GM23338 (cell line): ENCODE results near the gene PCP4. TPM values are rescaled to one million over a fixed set of nuclear protein-coding genes. Genes with fewer than 3 reads are reported as not detected.

ENCODE experiments used
- ATAC-seq: fragments of 200-7000 bp; cut with Tn5 transposase; 3 replicates; pipeline ENCODE4 v1.9.1; 2020
- DNase-seq: peaks from one replicate; pipeline ENCODE4 v3.0.0-alpha.2; 2015; ENCODE audit warnings: low spot score
- H2AFZ ChIP-seq: fragments of 200-600 bp; sonication (generic); 2 replicates; pipeline ENCODE4 v1.8.0; 2016; ENCODE audit warnings: antibody characterized with exemption, mild to moderate bottlenecking, moderate library complexity
- H3F3A ChIP-seq: fragments of 200-600 bp; sonication (generic); replicated peaks from 2 replicates; pipeline ENCODE4 v1.8.0; 2017; ENCODE audit warnings: antibody characterized with exemption, mixed run types, low read depth
- H3K27ac ChIP-seq: fragments of 200-600 bp; sonication (generic); 2 replicates; pipeline ENCODE4 v1.6.1; 2016; ENCODE audit warnings: low read depth
- H3K27me3 ChIP-seq: fragments of 200-600 bp; sonication (generic); 2 replicates; pipeline ENCODE4 v1.8.0; 2016; ENCODE audit warnings: mild to moderate bottlenecking, mixed run types, moderate library complexity; ENCODE audit not compliant: insufficient read depth
- H3K36me3 ChIP-seq: fragments of 200-600 bp; sonication (generic); 2 replicates; pipeline ENCODE4 v1.8.0; 2016; ENCODE audit warnings: mild to moderate bottlenecking; ENCODE audit not compliant: insufficient read depth
- H3K4me1 ChIP-seq: fragments of 200-600 bp; sonication (generic); 2 replicates; pipeline ENCODE4 v1.8.0; 2016; ENCODE audit warnings: mild to moderate bottlenecking, moderate library complexity; ENCODE audit not compliant: insufficient read depth
- H3K4me2 ChIP-seq: fragments of 200-600 bp; sonication (generic); 2 replicates; pipeline ENCODE4 v1.7.1; 2017; ENCODE audit warnings: mixed run types
- H3K4me3 ChIP-seq: fragments of 200-600 bp; sonication (generic); 2 replicates; pipeline ENCODE4 v1.6.1; 2016; ENCODE audit warnings: mixed run types
- H3K79me2 ChIP-seq: fragments of 200-600 bp; sonication (generic); replicated peaks from 2 replicates; pipeline ENCODE4 v1.8.0; 2017; ENCODE audit warnings: mild to moderate bottlenecking; ENCODE audit not compliant: insufficient read depth
- H3K9me2 ChIP-seq: fragments of 200-600 bp; sonication (generic); 2 replicates; pipeline ENCODE4 v1.8.0; 2017; ENCODE audit not compliant: insufficient read depth
- H4K20me1 ChIP-seq: fragments of 200-600 bp; sonication (generic); replicated peaks from 2 replicates; pipeline ENCODE4 v1.8.0; 2017; ENCODE audit warnings: mild to moderate bottlenecking; ENCODE audit not compliant: insufficient read depth
- H3K27ac Mint-ChIP-seq: 2 replicates; pipeline ENCODE4 v1.8.0; 2020; ENCODE audit warnings: inconsistent platforms, mild to moderate bottlenecking, moderate library complexity, mixed read lengths
- H3K27me3 Mint-ChIP-seq: 3 replicates; pipeline ENCODE4 v1.8.0; 2022; ENCODE audit warnings: low read depth, mild to moderate bottlenecking, moderate library complexity, mixed read lengths, inconsistent platforms; ENCODE audit not compliant: insufficient read depth, poor library complexity
- H3K36me3 Mint-ChIP-seq: 3 replicates; pipeline ENCODE4 v1.8.0; 2021; ENCODE audit warnings: low read depth, mild to moderate bottlenecking, inconsistent platforms, moderate library complexity, mixed read lengths
- H3K4me1 Mint-ChIP-seq: 3 replicates; pipeline ENCODE4 v1.8.0; 2020; ENCODE audit warnings: mild to moderate bottlenecking, inconsistent platforms, mixed read lengths
- H3K4me3 Mint-ChIP-seq: 3 replicates; pipeline ENCODE4 v1.8.0; 2021; ENCODE audit warnings: moderate library complexity, mild to moderate bottlenecking, inconsistent platforms, mixed read lengths
- H3K9me3 Mint-ChIP-seq: 3 replicates; pipeline ENCODE4 v1.8.0; 2020; ENCODE audit warnings: moderate library complexity, mild to moderate bottlenecking, inconsistent platforms, mixed read lengths
- EZH2phosphoT487 ChIP-seq: fragments of 200-600 bp; sonication (generic); IDR thresholded peaks from one replicate; pipeline ENCODE4 v1.8.1; 2018; ENCODE audit warnings: antibody characterized with exemption; ENCODE audit not compliant: unreplicated experiment
- JUNB ChIP-seq: IDR thresholded peaks from one replicate; pipeline ENCODE4 v1.6.1; 2016; ENCODE audit warnings: antibody characterized with exemption; ENCODE audit not compliant: unreplicated experiment
- POLR2AphosphoS5 ChIP-seq: IDR thresholded peaks from 2 replicates; pipeline ENCODE4 v1.6.1; 2016; ENCODE audit warnings: antibody characterized with exemption, low read depth
- STAT1 ChIP-seq: IDR thresholded peaks from one replicate; pipeline ENCODE4 v1.6.1; 2016; ENCODE audit warnings: antibody characterized with exemption; ENCODE audit not compliant: unreplicated experiment
- ZNF114 ChIP-seq: fragments of 250-450 bp; sonication (Bioruptor Pico); IDR thresholded peaks from 2 replicates; pipeline ENCODE4 v1.5.0; 2020; ENCODE audit warnings: mild to moderate bottlenecking, moderate library complexity
- ZNF331 ChIP-seq: fragments of 250-450 bp; sonication (Bioruptor Pico); IDR thresholded peaks from 2 replicates; pipeline ENCODE4 v1.5.0; 2020; ENCODE audit warnings: low read depth, mild to moderate bottlenecking, moderate library complexity
- polyA plus RNA-seq: library from polyadenylated mRNA; unstranded; fragments of >200 nt; fragmentation: Nextera tagmentation; extraction: Ambion mirVana; gene quantifications from 2 replicates; pipeline ENCODE4 v1.2.1, GENCODE V29; 2016
- total RNA-seq: library from RNA; depleted of rRNA; stranded (reverse); fragments of >200 nt; shearing (Covaris generic); gene quantifications from 2 replicates; pipeline ENCODE4 v1.2.3, GENCODE V29; 2014
- TF ChIP-seq, protein P1 (sequence below), 2 experiments: fragments of 200-600 bp in 1 of 2; sonication (generic) in 1 of 2; conservative IDR thresholded peaks; 2 replicates each; pipeline versions ENCODE4 v1.5.1 to v1.6.1; 2016 to 2017; ENCODE audit warnings: antibody characterized with exemption in 2 of 2, low read depth in 2 of 2, mild to moderate bottlenecking in 2 of 2, moderate library complexity in 1 of 2
- TF ChIP-seq, protein P2 (sequence below): fragments of 250-450 bp; sonication (Bioruptor Pico); IDR thresholded peaks from 2 replicates; pipeline ENCODE4 v1.5.0; 2020; ENCODE audit warnings: mild to moderate bottlenecking, moderate library complexity
- TF ChIP-seq, protein P3 (sequence below): IDR thresholded peaks from 2 replicates; pipeline ENCODE4 v1.6.1; 2016; ENCODE audit warnings: antibody characterized with exemption

The PCP4 gene
- total and polyA plus RNA-seq, 2 experiments from 2014 or later, result 7.3 TPM; not detected in 1

DNA sequence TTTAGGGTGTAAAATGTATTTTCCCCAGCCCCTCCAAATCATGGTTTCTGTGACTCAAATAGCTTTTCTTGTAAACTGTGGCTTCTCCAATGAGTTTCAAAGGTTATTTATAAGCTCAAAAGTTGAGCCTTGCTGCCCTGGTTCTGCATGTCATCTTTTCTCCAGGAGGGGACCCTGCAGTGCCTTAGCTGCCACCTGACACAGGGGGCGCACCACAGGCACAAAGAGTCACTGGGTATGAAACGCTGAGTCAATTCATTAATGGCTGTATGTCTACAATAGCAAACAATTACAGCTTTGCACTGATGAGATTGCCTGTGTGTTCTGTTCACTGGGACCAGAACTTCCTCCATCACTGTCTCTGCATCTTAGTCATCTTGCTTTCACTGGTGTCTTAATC lies 100.8 kb downstream of the PCP4 start:
- Mint-ChIP-seq H3K27me3 (no peaks in the 10 kb centered on the region), H3K9me3 (peaks cover 35% of the 10 kb centered on the region), H3K4me3 (no peak overlapping the region), H3K36me3 (0 out of 3 replicates have a peak, but pooled peaks cover 3% of the 10 kb centered on the region), H3K27ac (peak overlapping the region; percentile 19; the same call in 1 of the 2 replicates), H3K4me1 (no peaks in the 10 kb centered on the region)
- Histone ChIP-seq H3K36me3 (no peaks in the 10 kb centered on the region), H4K20me1 (no peaks in the 10 kb centered on the region), H3K27me3 (no peaks in the 10 kb centered on the region), H3K79me2 (no peaks in the 10 kb centered on the region), H3F3A (no peaks in the 10 kb centered on the region), H3K9me2 (peaks cover 6% of the 10 kb centered on the region), H3K4me1 (no peaks in the 10 kb centered on the region), H2AFZ (peak overlapping the region; percentile 56; the same call in 1 of the 2 replicates), H3K27ac (no peak overlapping the region), H3K4me3 (no peak overlapping the region), H3K4me2 (no peak overlapping the region)
- DNase-seq, result peak; percentile 65
- peak; percentile 26; the same call in 1 of the 3 replicates for ATAC-seq
- no peak for TF ChIP-seq STAT1
- TF ChIP-seq, protein P1, sequence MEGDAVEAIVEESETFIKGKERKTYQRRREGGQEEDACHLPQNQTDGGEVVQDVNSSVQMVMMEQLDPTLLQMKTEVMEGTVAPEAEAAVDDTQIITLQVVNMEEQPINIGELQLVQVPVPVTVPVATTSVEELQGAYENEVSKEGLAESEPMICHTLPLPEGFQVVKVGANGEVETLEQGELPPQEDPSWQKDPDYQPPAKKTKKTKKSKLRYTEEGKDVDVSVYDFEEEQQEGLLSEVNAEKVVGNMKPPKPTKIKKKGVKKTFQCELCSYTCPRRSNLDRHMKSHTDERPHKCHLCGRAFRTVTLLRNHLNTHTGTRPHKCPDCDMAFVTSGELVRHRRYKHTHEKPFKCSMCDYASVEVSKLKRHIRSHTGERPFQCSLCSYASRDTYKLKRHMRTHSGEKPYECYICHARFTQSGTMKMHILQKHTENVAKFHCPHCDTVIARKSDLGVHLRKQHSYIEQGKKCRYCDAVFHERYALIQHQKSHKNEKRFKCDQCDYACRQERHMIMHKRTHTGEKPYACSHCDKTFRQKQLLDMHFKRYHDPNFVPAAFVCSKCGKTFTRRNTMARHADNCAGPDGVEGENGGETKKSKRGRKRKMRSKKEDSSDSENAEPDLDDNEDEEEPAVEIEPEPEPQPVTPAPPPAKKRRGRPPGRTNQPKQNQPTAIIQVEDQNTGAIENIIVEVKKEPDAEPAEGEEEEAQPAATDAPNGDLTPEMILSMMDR (conservative IDR thresholded peaks at IDR 0.05; ENCODE audit: low read depth in 2 of 2), result peak; percentile 62 to 66

DNA sequence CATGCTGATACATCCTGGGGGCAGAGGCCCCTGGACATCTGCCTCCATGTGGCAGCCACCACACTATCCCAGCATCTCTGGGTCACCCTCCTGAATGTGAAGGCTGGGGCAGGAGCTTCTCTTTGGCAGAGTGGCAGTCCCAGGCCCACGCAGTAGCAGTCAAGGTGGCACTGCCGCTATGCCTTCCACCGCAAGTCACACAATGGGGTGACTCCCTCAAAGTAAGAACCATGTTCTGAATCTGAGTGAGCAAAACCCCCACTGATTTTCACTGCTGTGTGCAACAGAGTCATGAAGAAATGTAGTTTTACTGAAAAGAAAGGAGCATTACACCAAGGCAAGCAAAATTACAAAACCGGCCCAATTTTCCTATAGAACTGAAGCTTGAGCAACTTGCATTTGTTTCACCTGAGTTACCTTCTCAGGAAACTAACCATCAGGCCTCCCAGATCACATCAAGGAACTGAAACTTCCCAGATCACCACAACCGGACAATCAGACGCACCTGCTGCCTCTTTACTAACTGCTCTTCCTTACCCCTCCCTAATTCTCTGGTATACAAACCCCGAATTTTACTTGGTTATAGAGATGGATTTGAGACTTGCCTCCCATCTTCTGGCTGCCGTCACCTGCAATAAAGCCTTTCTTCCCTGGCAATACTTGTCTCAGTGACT lies 102.6 kb downstream of the PCP4 start:
- Histone ChIP-seq H2AFZ (no peak overlapping the region), H3K4me3 (no peak overlapping the region), H3K4me2 (no peak overlapping the region), H3K27ac (no peak overlapping the region), H3F3A (no peaks in the 10 kb centered on the region), H3K79me2 (no peaks in the 10 kb centered on the region), H3K4me1 (no peaks in the 10 kb centered on the region), H3K36me3 (no peaks in the 10 kb centered on the region), H3K27me3 (no peaks in the 10 kb centered on the region), H3K9me2 (peaks cover 6% of the 10 kb centered on the region), H4K20me1 (no peaks in the 10 kb centered on the region)
- Mint-ChIP-seq H3K27me3 (no peaks in the 10 kb centered on the region), H3K4me3 (no peak overlapping the region), H3K27ac (no peak overlapping the region), H3K36me3 (0 out of 3 replicates have a peak, but pooled peaks cover 3% of the 10 kb centered on the region), H3K4me1 (no peaks in the 10 kb centered on the region), H3K9me3 (peaks cover 29% of the 10 kb centered on the region)
- no peak for DNase-seq
- ATAC-seq, result no peak
- TF ChIP-seq ZNF114 (no peak), STAT1 (no peak), ZNF331 (no peak), JUNB (no peak), POLR2AphosphoS5 (no peak), EZH2phosphoT487 (no peak)
- TF ChIP-seq, protein P2, sequence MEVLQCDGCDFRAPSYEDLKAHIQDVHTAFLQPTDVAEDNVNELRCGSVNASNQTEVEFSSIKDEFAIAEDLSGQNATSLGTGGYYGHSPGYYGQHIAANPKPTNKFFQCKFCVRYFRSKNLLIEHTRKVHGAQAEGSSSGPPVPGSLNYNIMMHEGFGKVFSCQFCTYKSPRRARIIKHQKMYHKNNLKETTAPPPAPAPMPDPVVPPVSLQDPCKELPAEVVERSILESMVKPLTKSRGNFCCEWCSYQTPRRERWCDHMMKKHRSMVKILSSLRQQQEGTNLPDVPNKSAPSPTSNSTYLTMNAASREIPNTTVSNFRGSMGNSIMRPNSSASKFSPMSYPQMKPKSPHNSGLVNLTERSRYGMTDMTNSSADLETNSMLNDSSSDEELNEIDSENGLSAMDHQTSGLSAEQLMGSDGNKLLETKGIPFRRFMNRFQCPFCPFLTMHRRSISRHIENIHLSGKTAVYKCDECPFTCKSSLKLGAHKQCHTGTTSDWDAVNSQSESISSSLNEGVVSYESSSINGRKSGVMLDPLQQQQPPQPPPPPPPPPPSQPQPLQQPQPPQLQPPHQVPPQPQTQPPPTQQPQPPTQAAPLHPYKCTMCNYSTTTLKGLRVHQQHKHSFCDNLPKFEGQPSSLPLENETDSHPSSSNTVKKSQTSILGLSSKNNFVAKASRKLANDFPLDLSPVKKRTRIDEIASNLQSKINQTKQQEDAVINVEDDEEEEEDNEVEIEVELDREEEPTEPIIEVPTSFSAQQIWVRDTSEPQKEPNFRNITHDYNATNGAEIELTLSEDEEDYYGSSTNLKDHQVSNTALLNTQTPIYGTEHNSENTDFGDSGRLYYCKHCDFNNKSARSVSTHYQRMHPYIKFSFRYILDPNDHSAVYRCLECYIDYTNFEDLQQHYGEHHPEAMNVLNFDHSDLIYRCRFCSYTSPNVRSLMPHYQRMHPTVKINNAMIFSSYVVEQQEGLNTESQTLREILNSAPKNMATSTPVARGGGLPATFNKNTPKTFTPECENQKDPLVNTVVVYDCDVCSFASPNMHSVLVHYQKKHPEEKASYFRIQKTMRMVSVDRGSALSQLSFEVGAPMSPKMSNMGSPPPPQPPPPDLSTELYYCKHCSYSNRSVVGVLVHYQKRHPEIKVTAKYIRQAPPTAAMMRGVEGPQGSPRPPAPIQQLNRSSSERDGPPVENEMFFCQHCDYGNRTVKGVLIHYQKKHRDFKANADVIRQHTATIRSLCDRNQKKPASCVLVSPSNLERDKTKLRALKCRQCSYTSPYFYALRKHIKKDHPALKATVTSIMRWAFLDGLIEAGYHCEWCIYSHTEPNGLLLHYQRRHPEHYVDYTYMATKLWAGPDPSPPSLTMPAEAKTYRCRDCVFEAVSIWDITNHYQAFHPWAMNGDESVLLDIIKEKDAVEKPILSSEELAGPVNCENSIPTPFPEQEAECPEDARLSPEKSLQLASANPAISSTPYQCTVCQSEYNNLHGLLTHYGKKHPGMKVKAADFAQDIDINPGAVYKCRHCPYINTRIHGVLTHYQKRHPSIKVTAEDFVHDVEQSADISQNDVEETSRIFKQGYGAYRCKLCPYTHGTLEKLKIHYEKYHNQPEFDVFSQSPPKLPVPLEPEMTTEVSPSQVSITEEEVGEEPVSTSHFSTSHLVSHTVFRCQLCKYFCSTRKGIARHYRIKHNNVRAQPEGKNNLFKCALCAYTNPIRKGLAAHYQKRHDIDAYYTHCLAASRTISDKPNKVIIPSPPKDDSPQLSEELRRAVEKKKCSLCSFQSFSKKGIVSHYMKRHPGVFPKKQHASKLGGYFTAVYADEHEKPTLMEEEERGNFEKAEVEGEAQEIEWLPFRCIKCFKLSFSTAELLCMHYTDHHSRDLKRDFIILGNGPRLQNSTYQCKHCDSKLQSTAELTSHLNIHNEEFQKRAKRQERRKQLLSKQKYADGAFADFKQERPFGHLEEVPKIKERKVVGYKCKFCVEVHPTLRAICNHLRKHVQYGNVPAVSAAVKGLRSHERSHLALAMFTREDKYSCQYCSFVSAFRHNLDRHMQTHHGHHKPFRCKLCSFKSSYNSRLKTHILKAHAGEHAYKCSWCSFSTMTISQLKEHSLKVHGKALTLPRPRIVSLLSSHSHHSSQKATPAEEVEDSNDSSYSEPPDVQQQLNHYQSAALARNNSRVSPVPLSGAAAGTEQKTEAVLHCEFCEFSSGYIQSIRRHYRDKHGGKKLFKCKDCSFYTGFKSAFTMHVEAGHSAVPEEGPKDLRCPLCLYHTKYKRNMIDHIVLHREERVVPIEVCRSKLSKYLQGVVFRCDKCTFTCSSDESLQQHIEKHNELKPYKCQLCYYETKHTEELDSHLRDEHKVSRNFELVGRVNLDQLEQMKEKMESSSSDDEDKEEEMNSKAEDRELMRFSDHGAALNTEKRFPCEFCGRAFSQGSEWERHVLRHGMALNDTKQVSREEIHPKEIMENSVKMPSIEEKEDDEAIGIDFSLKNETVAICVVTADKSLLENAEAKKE (CRISPR knock-in tag), result no peak
- TF ChIP-seq, protein P3, sequence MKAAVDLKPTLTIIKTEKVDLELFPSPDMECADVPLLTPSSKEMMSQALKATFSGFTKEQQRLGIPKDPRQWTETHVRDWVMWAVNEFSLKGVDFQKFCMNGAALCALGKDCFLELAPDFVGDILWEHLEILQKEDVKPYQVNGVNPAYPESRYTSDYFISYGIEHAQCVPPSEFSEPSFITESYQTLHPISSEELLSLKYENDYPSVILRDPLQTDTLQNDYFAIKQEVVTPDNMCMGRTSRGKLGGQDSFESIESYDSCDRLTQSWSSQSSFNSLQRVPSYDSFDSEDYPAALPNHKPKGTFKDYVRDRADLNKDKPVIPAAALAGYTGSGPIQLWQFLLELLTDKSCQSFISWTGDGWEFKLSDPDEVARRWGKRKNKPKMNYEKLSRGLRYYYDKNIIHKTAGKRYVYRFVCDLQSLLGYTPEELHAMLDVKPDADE, result no peak
- TF ChIP-seq, protein P1 (conservative IDR thresholded peaks at IDR 0.05; ENCODE audit: low read depth in 2 of 2), result no peak
